ENCODE data around the gene CEACAM19.
"Not testable (repeated sequence)": the region's sequence is repeated elsewhere in the genome, so short reads cannot be mapped to it uniquely, and the experiment has no call there.

Gene CEACAM19

DNA sequence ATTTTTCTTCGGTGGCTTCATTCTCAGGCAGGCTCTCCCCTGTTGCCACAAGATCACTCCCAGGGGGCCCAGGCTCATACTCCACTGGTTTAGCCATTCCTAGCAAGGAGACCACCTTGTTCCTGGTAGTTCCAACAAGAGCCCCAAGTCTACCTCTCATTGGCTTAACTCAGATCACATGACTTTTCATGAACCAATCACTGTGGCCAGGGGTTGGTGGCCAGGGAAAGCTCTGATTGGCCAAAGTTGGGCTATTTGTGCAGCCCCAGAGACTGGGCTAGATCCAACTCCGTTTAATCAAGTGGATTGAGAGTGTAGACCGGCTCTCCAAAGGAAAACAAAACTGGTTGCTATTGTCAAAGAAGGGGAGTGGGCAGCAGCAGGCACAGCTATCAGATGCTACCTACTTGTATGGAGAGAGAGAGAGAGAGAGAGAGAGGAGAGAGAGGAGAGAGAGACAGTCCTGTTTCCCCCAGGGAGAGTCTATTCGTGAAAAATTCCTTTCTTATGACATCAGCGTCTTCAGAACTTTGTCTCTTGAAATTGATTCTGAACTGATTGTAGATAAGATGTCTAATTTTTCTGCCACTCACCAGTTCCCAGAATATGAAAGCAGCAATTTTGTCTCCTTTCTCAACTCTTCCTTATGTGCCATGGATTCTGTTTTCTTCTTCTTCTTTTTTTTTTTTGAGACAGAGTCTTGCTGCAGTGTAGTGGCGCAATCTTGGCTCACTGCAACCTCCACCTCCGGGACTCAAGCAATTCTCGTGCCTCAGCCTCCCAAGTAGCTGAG, 5.9 kb downstream of the CEACAM19 start:
- no peak for DNase-seq

GRCh38 chr19:44680536-44680935, 9.3 kb downstream of the CEACAM19 start:
- DNase-seq, result no peak

GRCh38 chr19:44681992-44682790, 10.9 kb downstream of the CEACAM19 start:
- DNase-seq, result no peak

DNA sequence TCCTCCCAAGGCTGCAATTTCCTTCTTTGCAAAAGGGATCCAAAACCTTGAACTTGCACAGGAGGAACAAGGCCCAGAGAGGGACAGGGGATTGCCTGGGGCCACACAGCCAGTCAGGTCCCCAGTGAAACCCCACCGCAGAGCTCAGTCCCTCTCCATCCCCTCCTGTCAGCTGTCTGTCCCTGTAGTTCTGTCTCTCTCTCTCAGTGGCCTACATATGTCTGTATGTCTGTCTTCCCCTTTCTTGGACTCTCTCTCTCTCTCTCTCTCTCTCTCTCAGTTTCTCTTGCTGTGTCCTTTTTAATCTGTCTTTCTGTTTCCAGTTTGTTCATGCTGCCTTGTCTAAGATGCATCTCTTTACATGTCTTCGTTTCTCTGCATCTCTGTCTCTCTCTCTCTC, 11.5 kb downstream of the CEACAM19 start:
- DNase-seq, result no peak

DNA sequence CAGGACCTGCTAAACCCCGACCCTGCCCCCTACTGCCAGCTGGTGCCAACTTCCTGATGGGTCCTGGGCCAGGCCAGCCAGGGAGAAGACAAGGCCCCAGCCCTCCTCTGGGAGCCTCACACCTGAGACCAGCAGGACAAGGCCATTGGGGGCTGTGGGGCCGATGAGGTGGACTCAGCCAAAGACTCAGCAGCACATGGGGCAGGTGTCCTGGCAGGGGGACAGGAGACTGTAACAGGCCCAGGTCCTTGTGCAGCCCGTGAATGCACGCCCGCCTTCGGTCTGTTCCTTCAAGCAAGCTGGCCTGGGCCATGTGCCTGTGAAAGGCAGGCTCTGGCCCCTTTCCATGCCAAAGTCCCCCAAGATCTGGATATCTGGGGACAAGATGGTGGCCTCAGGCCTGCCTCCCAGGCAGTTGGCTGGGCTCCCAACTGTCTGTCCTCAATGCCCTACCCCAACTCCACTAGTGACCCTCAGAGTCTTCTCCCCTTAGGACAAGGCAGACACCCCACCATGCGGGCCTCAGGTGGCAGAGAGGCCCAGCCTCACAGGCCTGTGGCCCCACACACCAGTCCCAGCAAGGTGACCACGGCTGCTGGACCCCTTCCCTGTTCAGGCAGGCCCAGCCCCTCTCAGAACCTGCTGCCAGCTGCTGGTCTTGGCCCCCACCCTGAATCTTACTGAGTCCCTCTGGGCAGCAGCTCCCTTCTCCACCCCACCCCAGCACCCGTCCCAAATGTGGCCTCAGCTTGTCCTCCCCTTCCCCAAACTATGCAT, 12.3 kb downstream of the CEACAM19 start:
- DNase-seq, result no peak

DNA sequence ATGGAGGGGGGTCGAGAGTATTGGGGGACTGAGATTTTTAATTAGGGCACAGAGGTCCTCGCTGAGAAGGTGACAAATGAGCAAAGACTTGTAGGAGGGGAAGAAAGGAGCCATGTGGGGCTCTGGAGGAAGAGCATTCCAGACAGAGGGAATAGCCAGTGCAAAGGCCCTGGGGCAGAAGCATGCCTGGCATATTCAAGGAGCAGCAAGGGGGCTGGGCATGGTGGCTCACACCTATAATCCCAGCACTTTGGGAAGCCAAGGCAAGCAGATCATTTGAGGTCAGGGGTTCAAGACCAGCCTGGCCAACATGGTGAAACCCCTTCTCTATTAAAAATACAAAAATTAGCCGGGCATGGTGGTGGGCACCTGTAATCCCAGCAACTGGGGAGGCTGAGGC, 13.1 kb downstream of the CEACAM19 start:
- DNase-seq, result not testable (repeated sequence)

- DNase-seq, result no peak
Observed at GRCh38 chr19:44684892-44685863, 13.9 kb downstream of the CEACAM19 start.

DNA sequence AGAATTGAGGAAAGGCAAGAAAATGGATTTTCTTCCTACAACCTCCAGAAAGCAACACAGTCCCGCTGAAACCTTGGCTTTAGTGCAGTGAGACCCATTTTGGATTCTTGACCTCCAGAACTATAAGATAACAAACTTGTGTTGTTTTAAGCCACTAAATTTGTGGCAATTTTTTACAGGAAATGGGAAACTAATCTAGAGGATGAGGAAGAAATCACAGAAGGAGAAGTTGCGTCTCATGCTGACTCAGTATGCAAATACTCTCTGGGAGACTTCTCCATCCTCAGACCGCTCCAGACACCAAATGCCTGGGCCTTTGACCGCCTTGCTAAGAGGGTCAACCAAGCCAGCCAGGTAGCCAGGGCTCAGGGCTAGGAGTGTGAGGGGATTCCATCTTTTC, 14.6 kb downstream of the CEACAM19 start:
- DNase-seq, result no peak

DNA sequence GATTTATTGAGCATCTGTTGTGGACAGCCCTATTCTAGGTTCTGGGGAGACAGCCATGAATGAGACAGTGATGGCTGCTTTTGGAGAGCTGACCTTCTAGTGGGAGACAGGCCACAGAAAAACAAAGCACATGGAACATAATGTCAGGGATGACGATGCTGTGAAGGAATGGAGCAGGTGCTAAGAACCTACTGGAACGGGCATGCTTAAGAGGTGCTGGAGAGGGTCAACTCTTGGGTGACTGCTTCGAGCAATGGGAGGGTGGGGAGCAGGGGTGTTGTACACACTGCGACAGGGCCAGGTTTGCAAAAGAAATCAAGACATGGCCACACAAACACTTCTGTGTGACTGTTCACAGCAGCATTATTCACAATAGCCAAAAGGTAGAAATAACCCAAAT, 15.6 kb downstream of the CEACAM19 start:
- no peak for DNase-seq

GRCh38 chr19:44687888-44688287, 16.6 kb downstream of the CEACAM19 start:
- no peak for DNase-seq

- peak; percentile 34 for DNase-seq
Observed at GRCh38 chr19:44689290-44690130, 18.2 kb downstream of the CEACAM19 start.

DNA sequence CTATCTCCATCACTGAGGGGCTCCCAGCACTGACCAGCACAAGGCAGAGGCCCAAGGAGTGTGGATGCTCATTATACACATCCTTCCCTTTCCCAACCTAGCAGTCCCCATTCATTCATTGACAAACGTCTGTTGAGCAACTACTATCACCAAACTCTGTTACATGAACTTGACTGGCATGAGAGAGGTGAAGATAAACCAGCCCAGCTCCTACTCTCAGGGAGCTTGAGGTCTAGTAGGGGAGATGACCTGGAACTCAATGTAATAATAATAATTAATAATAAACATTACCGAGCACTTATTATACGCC, 18.8 kb downstream of the CEACAM19 start:
- no peak for DNase-seq

DNA sequence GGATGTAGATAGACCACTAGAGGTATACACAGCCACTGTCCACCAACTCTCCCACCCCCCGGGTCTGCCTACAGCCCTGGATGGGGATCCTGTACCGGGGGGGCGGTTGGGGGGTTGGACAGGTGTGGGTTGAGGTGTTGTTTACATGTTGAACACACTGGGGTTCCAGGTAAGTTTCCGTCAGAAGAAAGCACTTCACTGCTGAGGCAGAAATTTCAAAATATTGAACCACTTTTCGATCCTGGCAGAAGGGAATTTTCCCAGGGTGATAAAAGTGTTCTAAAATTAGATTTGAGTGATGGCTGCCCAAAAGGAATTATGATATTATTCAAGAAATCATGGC, 21.1 kb downstream of the CEACAM19 start:
- DNase-seq, result no peak

DNA sequence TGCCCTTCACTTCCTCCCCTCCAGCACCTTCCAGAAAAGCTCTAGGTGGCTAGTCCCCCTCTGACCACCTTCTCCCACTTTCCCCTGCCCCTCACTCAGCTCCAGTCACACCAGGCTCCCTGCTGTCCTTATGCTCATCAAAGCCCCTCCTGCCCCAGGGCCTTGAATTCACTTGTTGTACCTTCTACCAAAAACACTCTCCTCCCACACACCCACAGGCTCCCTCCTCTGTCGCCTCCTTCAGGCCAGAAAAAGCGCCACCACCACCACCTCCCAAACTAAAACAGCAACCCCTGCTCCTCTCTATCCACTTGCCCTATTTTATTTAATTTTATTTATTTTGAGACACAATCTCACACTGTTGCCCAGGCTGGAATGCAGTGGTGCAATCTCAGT, 22.9 kb downstream of the CEACAM19 start:
- DNase-seq, result no peak

DNA sequence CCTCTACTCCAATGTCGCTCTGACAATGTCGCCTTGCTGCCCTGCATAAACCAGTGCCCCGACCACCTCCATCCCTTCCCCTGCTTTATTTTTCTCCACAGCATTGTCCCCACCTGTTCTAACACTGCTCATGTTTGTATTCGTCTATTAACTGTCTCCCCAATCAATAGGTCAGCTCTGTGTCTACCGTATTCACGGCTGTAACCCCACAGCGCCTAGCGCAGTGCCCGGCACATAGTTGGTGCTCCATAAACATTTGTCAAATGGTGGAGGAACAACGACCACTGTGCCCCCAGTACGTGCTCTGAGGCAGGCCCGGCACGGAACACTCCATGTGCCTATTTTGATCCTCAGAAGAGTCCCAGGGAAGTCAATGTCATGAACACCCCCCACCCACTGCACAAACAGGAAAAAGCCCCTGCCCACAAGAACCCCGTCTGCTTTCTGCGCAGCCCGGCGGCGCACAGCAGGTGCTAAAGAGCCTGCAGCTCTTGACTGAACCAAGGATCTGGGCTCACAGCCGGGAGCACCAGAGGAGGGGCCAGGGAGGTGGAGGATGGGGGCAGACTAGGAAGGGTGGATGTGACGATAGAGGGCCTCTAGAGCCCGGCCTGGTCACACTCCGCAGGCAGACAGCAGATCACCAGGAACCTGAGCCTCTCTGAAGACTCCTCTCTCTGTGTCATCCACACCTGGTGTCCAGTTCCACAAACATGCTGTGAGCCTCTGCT, 25.8 kb downstream of the CEACAM19 start:
- DNase-seq, result no peak

DNA sequence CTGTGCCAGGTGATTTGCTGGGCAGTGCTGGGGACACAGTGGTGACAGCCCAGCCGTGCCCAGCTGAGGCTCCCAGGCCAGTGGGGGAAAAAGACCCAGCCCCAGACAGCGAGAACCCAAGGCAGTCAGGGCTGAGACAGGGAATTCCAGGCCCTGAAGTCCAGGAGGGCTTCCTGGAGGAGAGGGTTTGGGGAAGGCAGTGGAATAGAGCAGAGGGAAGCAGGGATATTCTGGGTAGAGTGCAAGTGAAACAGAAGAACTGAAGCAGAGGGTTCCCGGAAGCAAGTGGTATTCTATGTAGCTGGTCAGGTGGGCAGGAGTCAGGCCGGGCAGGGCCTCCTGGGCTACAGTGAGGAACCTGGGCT, 26.4 kb downstream of the CEACAM19 start:
- no peak for DNase-seq

DNA sequence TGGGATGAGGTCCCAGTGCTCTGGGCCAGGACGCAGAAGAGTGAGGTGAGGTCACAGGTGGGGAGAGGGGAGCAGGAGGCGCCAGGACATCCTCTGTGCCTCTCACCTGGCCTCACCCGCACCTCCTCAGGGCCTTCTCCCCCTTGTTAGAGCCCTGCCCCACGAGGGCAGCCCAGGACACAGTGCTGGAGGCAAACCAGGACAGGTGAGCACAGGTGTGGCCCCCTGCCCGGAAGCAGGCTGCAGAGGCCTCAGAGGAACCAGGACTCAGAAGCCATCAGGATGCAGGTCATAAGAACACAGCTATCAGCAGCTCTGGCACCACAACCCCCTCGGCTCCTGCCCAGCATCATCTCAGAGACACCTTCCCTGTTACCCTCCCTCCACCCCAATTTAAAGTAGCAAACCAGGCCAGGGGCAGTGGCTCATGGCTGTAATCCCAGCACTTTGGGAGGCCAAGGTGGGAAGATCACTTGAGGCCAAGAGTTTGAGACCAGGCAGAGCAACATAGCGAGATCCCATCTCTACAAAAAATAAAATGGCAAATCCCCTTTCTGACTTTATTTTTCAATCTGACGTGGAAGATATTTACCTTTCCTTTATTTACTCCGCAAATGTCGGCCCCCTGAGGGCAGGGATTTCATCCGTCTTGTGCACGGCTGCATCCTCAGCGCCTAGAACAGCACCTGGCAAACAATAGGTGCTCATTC, 27.4 kb downstream of the CEACAM19 start, which contains the start of gene CEACAM16:
Gene CEACAM16 (plus strand): TSS at position 660 of the 710 bp plus-strand sequence. CDS start 2,306 bp downstream, outside the sequence.
- no peak for DNase-seq

DNA sequence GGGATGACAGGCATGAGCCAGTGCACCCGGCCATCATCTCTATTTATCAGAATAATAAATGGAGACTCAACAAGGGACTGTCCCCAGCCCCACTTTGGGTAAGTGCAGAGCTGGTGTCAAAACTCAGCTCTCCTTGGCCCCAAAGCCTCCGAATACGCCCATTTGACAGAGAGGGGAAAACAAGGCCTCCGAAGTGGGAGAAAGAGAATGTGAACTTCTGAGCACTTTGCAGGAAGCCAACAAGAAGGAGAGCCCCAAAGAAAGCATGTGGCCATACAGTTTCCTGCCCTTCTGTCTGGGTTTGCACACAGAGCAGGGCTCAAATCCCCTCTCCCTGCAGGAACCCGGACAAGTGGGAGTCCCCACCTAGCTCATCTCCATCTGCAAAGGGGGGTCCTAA, 29.3 kb downstream of the CEACAM19 start:
- DNase-seq, result no peak

GRCh38 chr19:44701228-44701627, 29.9 kb downstream of the CEACAM19 start:
- DNase-seq, result no peak

GRCh38 chr19:44702551-44703176, 31.4 kb downstream of the CEACAM19 start:
- no peak for DNase-seq
